Measurements from ENCODE around the gene UGT8.

UGT8 gene

GRCh38 chr4:114598191-114599121 is at the start of gene UGT8:
Gene UGT8 (plus strand): TSS chr4:114598807. CDS start chr4:114622881, 24,074 bp downstream.
- no peak for TF ChIP-seq EZH2phosphoT487 (conservative IDR thresholded peaks at IDR 0.05; ENCODE audit: low read length)
- TF ChIP-seq CTCF (IDR thresholded peaks at IDR 0.05; ENCODE audit: insufficient read depth, low read length, poor library complexity, severe bottlenecking), result no peak
- Histone ChIP-seq H3K27me3 (ENCODE audit: low read length) (no peaks in the 10 kb centered on the region), H3K9me2 (replicated peaks; ENCODE audit: insufficient read depth, low read length) (no peaks in the 10 kb centered on the region), H3K4me2 (ENCODE audit: low read depth, low read length, poor library complexity, severe bottlenecking) (peak within 1 kb of the TSS; percentile 95), H4K20me1 (ENCODE audit: low read depth, low read length) (no peaks in the 10 kb centered on the region), H3K27ac (ENCODE audit: low read depth, low read length) (peak within 1 kb of the TSS; percentile 93), H3K36me3 (ENCODE audit: low read length) (no peaks in the 10 kb centered on the region), H3K4me3 (ENCODE audit: insufficient read depth, low read length, poor library complexity, severe bottlenecking) (peak within 1 kb of the TSS; percentile 64), H3K79me2 (ENCODE audit: insufficient read depth, low read length) (peaks cover 43% of the 10 kb centered on the region), H3F3A (ENCODE audit: insufficient read depth) (peaks cover 29% of the 10 kb centered on the region), H3K9ac (ENCODE audit: low read length) (peak within 1 kb of the TSS; percentile 92), H2AFZ (ENCODE audit: low read depth, low read length, severe bottlenecking) (peak within 1 kb of the TSS; percentile 95), H3K9me3 (ENCODE audit: insufficient read depth, low read length) (no peaks in the 10 kb centered on the region)

DNA sequence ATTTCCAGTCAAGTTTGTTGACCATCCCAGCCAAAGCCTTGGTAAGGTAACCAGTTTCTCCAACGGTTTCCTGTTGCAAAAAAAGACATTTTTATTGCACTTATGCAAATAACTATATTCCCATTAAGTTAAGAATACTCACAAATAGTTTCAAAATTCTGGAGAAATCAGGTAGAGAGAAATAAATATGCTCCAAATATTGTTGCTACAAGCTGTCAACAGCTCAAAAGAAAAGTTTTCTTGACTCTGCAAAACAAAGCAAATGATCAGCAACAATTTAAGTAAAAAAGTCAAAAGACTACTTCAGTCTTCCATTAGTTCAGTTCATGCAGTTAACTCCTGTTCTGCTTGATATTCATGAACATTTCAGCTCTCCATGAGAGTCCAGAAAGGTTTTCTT is 49.0 kb upstream of the UGT8 start:
- Histone ChIP-seq H3F3A (ENCODE audit: insufficient read depth) (no peaks in the 10 kb centered on the region), H3K36me3 (ENCODE audit: low read length) (no peaks in the 10 kb centered on the region), H2AFZ (ENCODE audit: low read depth, low read length, severe bottlenecking) (no peak overlapping the region), H3K9me2 (replicated peaks; ENCODE audit: insufficient read depth, low read length) (no peaks in the 10 kb centered on the region), H3K4me3 (ENCODE audit: insufficient read depth, low read length, poor library complexity, severe bottlenecking) (no peak overlapping the region), H3K27me3 (ENCODE audit: low read length) (no peaks in the 10 kb centered on the region), H4K20me1 (ENCODE audit: low read depth, low read length) (no peaks in the 10 kb centered on the region), H3K4me2 (ENCODE audit: low read depth, low read length, poor library complexity, severe bottlenecking) (no peak overlapping the region), H3K9me3 (ENCODE audit: insufficient read depth, low read length) (no peaks in the 10 kb centered on the region), H3K79me2 (ENCODE audit: insufficient read depth, low read length) (no peaks in the 10 kb centered on the region), H3K27ac (ENCODE audit: low read depth, low read length) (no peak overlapping the region), H3K9ac (ENCODE audit: low read length) (no peak overlapping the region)
- TF ChIP-seq CTCF (IDR thresholded peaks at IDR 0.05; ENCODE audit: insufficient read depth, low read length, poor library complexity, severe bottlenecking) (no peak), EZH2phosphoT487 (conservative IDR thresholded peaks at IDR 0.05; ENCODE audit: low read length) (no peak)

GRCh38 chr4:114558446-114559020 is 40.1 kb upstream of the UGT8 start:
- no peak overlapping the region for H3K9ac ChIP-seq (ENCODE audit: low read length)
- no peaks in the 10 kb centered on the region for H3K79me2 ChIP-seq (ENCODE audit: insufficient read depth, low read length)
- H2AFZ ChIP-seq (ENCODE audit: low read depth, low read length, severe bottlenecking), result no peak overlapping the region
- no peaks in the 10 kb centered on the region for H3K36me3 ChIP-seq (ENCODE audit: low read length)
- no peaks in the 10 kb centered on the region for H3F3A ChIP-seq (ENCODE audit: insufficient read depth)
- H3K27me3 ChIP-seq (ENCODE audit: low read length), result no peaks in the 10 kb centered on the region
- no peaks in the 10 kb centered on the region for H3K9me3 ChIP-seq (ENCODE audit: insufficient read depth, low read length)
- no peak overlapping the region for H3K4me3 ChIP-seq (ENCODE audit: insufficient read depth, low read length, poor library complexity, severe bottlenecking)
- no peaks in the 10 kb centered on the region for H4K20me1 ChIP-seq (ENCODE audit: low read depth, low read length)
- no peak for TF ChIP-seq CTCF (IDR thresholded peaks at IDR 0.05; ENCODE audit: insufficient read depth, low read length, poor library complexity, severe bottlenecking)
- TF ChIP-seq EZH2phosphoT487 (conservative IDR thresholded peaks at IDR 0.05; ENCODE audit: low read length), result no peak
- H3K27ac ChIP-seq (ENCODE audit: low read depth, low read length), result no peak overlapping the region
- no peaks in the 10 kb centered on the region for H3K9me2 ChIP-seq (replicated peaks; ENCODE audit: insufficient read depth, low read length)
- H3K4me2 ChIP-seq (ENCODE audit: low read depth, low read length, poor library complexity, severe bottlenecking), result no peak overlapping the region
